Breast epithelium (tissue), 3 donors: ENCODE measurements around the gene SUCLG2.

Source experiments
- CTCF ChIP-seq, 3 donors: fragments of 450-650 bp; IDR thresholded peaks; one replicate each; pipeline ENCODE4 v1.5.1; 2016 to 2017; ENCODE audit warnings: antibody characterized with exemption in 3 of 3, mild to moderate bottlenecking in 3 of 3, moderate library complexity in 3 of 3
- POLR2A ChIP-seq: fragments of 450-650 bp; IDR thresholded peaks from one replicate; pipeline ENCODE4 v1.6.1; 2016; ENCODE audit warnings: antibody characterized with exemption, mild to moderate bottlenecking, moderate library complexity
- POLR2AphosphoS5 ChIP-seq, 3 donors: sonication (generic); formaldehyde crosslinking; IDR thresholded peaks; one replicate each; pipeline ENCODE4 v1.6.1; 2017; ENCODE audit warnings: antibody characterized with exemption in 3 of 3

- TF ChIP-seq POLR2AphosphoS5 (IDR thresholded peaks at IDR 0.05): no peak
- no peak for TF ChIP-seq CTCF (IDR thresholded peaks at IDR 0.05)
- no peak for TF ChIP-seq POLR2A
Observed at GRCh38 chr3:67535006-67535405, 119.4 kb downstream of the SUCLG2 start.
